DND-41 (cell line): ENCODE measurements around the gene CFAP47.

Experiments
- ATAC-seq: fragments of 200-7000 bp; cut with Tn5 transposase; 3 replicates; pipeline ENCODE4 v1.9.1; 2021; ENCODE audit warnings: low read depth; ENCODE audit not compliant: insufficient read depth
- DNase-seq: peaks from one replicate; pipeline ENCODE4 v3.0.0-alpha.2; 2020
- H2AFZ ChIP-seq: 2 replicates; pipeline ENCODE4 v1.6.0; 2012; ENCODE audit warnings: low read depth, low read length
- H3K27ac ChIP-seq: 2 replicates; pipeline ENCODE4 v1.5.1; 2012; ENCODE audit warnings: low read length, inconsistent platforms
- H3K27me3 ChIP-seq: fragments of 200-600 bp; sonication (generic); 2 replicates; pipeline ENCODE4 v1.6.0; 2012; ENCODE audit warnings: low read length, mild to moderate bottlenecking, inconsistent platforms; ENCODE audit not compliant: insufficient read depth, poor library complexity
- H3K36me3 ChIP-seq: 2 replicates; pipeline ENCODE4 v1.5.1; 2012; ENCODE audit warnings: low read length, inconsistent platforms; ENCODE audit not compliant: insufficient read depth
- H3K4me1 ChIP-seq: 2 replicates; pipeline ENCODE4 v1.5.1; 2012; ENCODE audit warnings: mild to moderate bottlenecking, low read length; ENCODE audit not compliant: insufficient read depth
- H3K4me2 ChIP-seq: 2 replicates; pipeline ENCODE4 v1.6.0; 2012; ENCODE audit warnings: mild to moderate bottlenecking, moderate library complexity, low read length, inconsistent platforms; ENCODE audit not compliant: insufficient read depth
- H3K4me3 ChIP-seq, 2 experiments: fragments of 200-600 bp in 1 of 2; shearing (Covaris generic) in 1 of 2; 2 replicates each; pipeline ENCODE4 v1.5.1; 2012 to 2016; ENCODE audit warnings: inconsistent platforms in 2 of 2, low read length in 2 of 2, mild to moderate bottlenecking in 2 of 2, low read depth in 1 of 2, moderate library complexity in 1 of 2
- H3K79me2 ChIP-seq: 2 replicates; pipeline ENCODE4 v1.6.0; 2012; ENCODE audit warnings: low read length, inconsistent platforms; ENCODE audit not compliant: insufficient read depth
- H3K9ac ChIP-seq: 2 replicates; pipeline ENCODE4 v1.6.0; 2012; ENCODE audit warnings: low read depth, mild to moderate bottlenecking, inconsistent platforms, low read length, moderate library complexity
- H3K9me3 ChIP-seq: 2 replicates; pipeline ENCODE4 v1.5.1; 2012; ENCODE audit warnings: low read length, moderate library complexity, mild to moderate bottlenecking, inconsistent platforms; ENCODE audit not compliant: insufficient read depth, severe bottlenecking
- H4K20me1 ChIP-seq: 2 replicates; pipeline ENCODE4 v1.6.0; 2012; ENCODE audit warnings: low read length; ENCODE audit not compliant: insufficient read depth
- EZH2 ChIP-seq: IDR thresholded peaks from 3 replicates; pipeline ENCODE4 v1.6.1; 2012; ENCODE audit warnings: borderline replicate concordance, low read depth, mild to moderate bottlenecking, moderate library complexity, low read length, inconsistent platforms; ENCODE audit not compliant: severe bottlenecking
- TF ChIP-seq, protein P1 (sequence below): IDR thresholded peaks from 2 replicates; pipeline ENCODE4 v1.5.1; 2012; ENCODE audit warnings: borderline replicate concordance, low read length, moderate library complexity, mild to moderate bottlenecking; ENCODE audit not compliant: poor library complexity, severe bottlenecking; ENCODE audit errors: extremely low read depth

The CFAP47 gene

GRCh38 chrX:36241397-36241796 is 321.9 kb downstream of the CFAP47 start:
- H3K9ac ChIP-seq: no peak overlapping the region
- no peak for TF ChIP-seq EZH2
- TF ChIP-seq, protein P1, sequence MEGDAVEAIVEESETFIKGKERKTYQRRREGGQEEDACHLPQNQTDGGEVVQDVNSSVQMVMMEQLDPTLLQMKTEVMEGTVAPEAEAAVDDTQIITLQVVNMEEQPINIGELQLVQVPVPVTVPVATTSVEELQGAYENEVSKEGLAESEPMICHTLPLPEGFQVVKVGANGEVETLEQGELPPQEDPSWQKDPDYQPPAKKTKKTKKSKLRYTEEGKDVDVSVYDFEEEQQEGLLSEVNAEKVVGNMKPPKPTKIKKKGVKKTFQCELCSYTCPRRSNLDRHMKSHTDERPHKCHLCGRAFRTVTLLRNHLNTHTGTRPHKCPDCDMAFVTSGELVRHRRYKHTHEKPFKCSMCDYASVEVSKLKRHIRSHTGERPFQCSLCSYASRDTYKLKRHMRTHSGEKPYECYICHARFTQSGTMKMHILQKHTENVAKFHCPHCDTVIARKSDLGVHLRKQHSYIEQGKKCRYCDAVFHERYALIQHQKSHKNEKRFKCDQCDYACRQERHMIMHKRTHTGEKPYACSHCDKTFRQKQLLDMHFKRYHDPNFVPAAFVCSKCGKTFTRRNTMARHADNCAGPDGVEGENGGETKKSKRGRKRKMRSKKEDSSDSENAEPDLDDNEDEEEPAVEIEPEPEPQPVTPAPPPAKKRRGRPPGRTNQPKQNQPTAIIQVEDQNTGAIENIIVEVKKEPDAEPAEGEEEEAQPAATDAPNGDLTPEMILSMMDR: no peak
- no peak for DNase-seq
- H3K36me3 ChIP-seq: no peaks in the 10 kb centered on the region
- H3K4me2 ChIP-seq: no peak overlapping the region
- no peaks in the 10 kb centered on the region for H3K4me1 ChIP-seq
- H3K27me3 ChIP-seq: no peaks in the 10 kb centered on the region
- H3K9me3 ChIP-seq: no peaks in the 10 kb centered on the region
- no peaks in the 10 kb centered on the region for H4K20me1 ChIP-seq
- H2AFZ ChIP-seq: no peak overlapping the region
- ATAC-seq: no peak
- H3K4me3 ChIP-seq: no peak overlapping the region
- no peaks in the 10 kb centered on the region for H3K79me2 ChIP-seq
- H3K27ac ChIP-seq: no peak overlapping the region

GRCh38 chrX:36266155-36266554 is 346.6 kb downstream of the CFAP47 start:
- no peaks in the 10 kb centered on the region for H4K20me1 ChIP-seq
- no peak for ATAC-seq
- no peaks in the 10 kb centered on the region for H3K36me3 ChIP-seq
- H2AFZ ChIP-seq: no peak overlapping the region
- H3K4me1 ChIP-seq: no peaks in the 10 kb centered on the region
- H3K4me2 ChIP-seq: no peak overlapping the region
- H3K9me3 ChIP-seq: no peaks in the 10 kb centered on the region
- TF ChIP-seq, protein P1: no peak
- TF ChIP-seq EZH2: no peak
- H3K27ac ChIP-seq: no peak overlapping the region
- H3K27me3 ChIP-seq: no peaks in the 10 kb centered on the region
- no peak for DNase-seq
- H3K79me2 ChIP-seq: no peaks in the 10 kb centered on the region
- no peak overlapping the region for H3K4me3 ChIP-seq
- H3K9ac ChIP-seq: no peak overlapping the region

DNA sequence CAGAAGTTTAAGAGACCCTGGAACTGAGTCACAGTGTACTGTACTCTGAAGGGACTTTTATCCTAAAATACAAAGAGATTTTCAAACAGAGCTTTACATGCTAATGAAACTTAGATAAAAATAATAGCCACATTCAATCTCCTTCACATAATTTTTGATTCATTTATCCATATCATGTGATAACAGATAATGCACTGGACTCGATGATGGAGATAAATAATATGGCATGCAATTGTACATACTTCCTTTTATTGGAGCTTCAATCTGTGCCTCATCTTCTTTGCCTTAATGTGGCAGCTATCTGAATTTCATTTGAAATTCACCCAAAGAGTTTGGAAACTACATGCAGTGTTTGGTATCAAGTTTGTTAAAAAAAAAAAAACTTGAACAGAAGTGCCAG is 390.6 kb downstream of the CFAP47 start:
- Histone ChIP-seq H3K27ac (no peak overlapping the region), H3K9me3 (no peaks in the 10 kb centered on the region)
- TF ChIP-seq, protein P1: no peak
- no peak for TF ChIP-seq EZH2

GRCh38 chrX:36314303-36314702 is 394.8 kb downstream of the CFAP47 start:
- ATAC-seq (no peak), DNase-seq (no peak)
- no peak overlapping the region for H2AFZ ChIP-seq
- no peak overlapping the region for H3K4me3 ChIP-seq
- H3K27ac ChIP-seq: no peak overlapping the region
- no peak overlapping the region for H3K9ac ChIP-seq
- H3K4me1 ChIP-seq: no peaks in the 10 kb centered on the region
- H4K20me1 ChIP-seq: no peaks in the 10 kb centered on the region
- no peak overlapping the region for H3K4me2 ChIP-seq
- no peaks in the 10 kb centered on the region for H3K79me2 ChIP-seq
- H3K9me3 ChIP-seq: no peaks in the 10 kb centered on the region
- no peaks in the 10 kb centered on the region for H3K36me3 ChIP-seq
- TF ChIP-seq, protein P1: no peak
- TF ChIP-seq EZH2: no peak
- no peaks in the 10 kb centered on the region for H3K27me3 ChIP-seq

More for the DNA sequence above, 390.6 kb downstream of the CFAP47 start:
- H3K79me2 ChIP-seq: no peaks in the 10 kb centered on the region
- H3K4me1 ChIP-seq: no peaks in the 10 kb centered on the region
- H3K9ac ChIP-seq: no peak overlapping the region
- ATAC-seq (no peak), DNase-seq (no peak)
- H2AFZ ChIP-seq: no peak overlapping the region
- H3K36me3 ChIP-seq: no peaks in the 10 kb centered on the region
- no peak overlapping the region for H3K4me3 ChIP-seq
- H4K20me1 ChIP-seq: no peaks in the 10 kb centered on the region
- H3K4me2 ChIP-seq: no peak overlapping the region
- H3K27me3 ChIP-seq: no peaks in the 10 kb centered on the region
